K562 (cell line): ENCODE measurements around the gene ZNF266.

Experiments
- IFI16 ChIP-seq: fragments of 250-450 bp; sonication (Bioruptor Pico); IDR thresholded peaks from 2 replicates; pipeline ENCODE4 v2.1.2; 2022; ENCODE audit warnings: mild to moderate bottlenecking, inconsistent platforms
- LARP7 ChIP-seq: fragments of 450-650 bp; IDR thresholded peaks from 2 replicates; pipeline ENCODE4 v1.6.1; 2016
- PTTG1 ChIP-seq: fragments of 450-650 bp; IDR thresholded peaks from 2 replicates; pipeline ENCODE4 v1.6.1; 2016; ENCODE audit warnings: low read depth, mild to moderate bottlenecking, missing genetic modification characterization, missing compliant biosample characterization
- SIRT6 ChIP-seq: IDR thresholded peaks from one replicate; pipeline ENCODE4 v1.6.1; 2012; ENCODE audit warnings: low read depth, mild to moderate bottlenecking, control low read depth, inconsistent platforms, low read length, moderate library complexity
- SMAD2 ChIP-seq: fragments of 150-350 bp; IDR thresholded peaks from 2 replicates; pipeline ENCODE4 v1.6.1; 2014; ENCODE audit warnings: low read depth, mild to moderate bottlenecking, low read length
- ZNF324 ChIP-seq: fragments of 250-450 bp; sonication (Bioruptor Pico); IDR thresholded peaks from 2 replicates; pipeline ENCODE4 v1.4.0; 2020; ENCODE audit warnings: mild to moderate bottlenecking
- ZNF77 ChIP-seq: fragments of 250-450 bp; sonication (Bioruptor Pico); IDR thresholded peaks from 2 replicates; pipeline ENCODE4 v1.5.0; 2020
- TF ChIP-seq, protein P1 (sequence below), 2 experiments: fragments of 200-800 bp in 1 of 2; sonication (Bioruptor generic) in 1 of 2; sonication (generic) in 1 of 2; formaldehyde crosslinking in 1 of 2; IDR thresholded peaks in 1 of 2; conservative IDR thresholded peaks in 1 of 2; 2 replicates each; pipeline versions ENCODE4 v1.5.0 to v1.6.1; 2016 to 2020; ENCODE audit warnings: missing compliant biosample characterization in 1 of 2, missing genetic modification characterization in 1 of 2, missing genetic modification reagents in 1 of 2
- TF ChIP-seq, protein P2 (sequence below): sonication (generic); formaldehyde crosslinking; IDR thresholded peaks from 2 replicates; pipeline ENCODE4 v1.8.0; 2022; ENCODE audit warnings: missing genetic modification reagents, mild to moderate bottlenecking, moderate library complexity, borderline replicate concordance
- TF ChIP-seq, protein P3 (sequence below): sonication (generic); formaldehyde crosslinking; IDR thresholded peaks from 2 replicates; pipeline ENCODE4 v1.8.1; 2022; ENCODE audit warnings: missing genetic modification reagents

DNA sequence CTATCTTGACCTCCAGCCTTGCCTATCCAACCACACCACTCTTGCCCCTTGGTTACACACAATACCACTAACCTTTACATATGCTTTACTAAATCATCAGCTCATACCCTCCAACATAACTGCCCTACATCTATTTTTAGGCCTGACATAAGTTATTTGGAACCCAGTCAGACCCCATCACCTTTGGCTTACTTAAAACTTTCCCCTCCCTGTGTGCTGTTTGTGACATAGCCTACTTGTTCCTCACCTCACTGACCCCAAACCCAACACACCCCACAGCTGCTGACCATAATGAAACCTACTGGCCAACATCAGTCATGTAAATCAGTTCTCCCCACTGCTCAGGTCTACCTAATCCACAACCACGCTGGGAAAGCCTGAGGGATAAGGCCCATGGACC, 4.9 kb downstream of the ZNF266 start:
- no peak for TF ChIP-seq IFI16
- TF ChIP-seq, protein P1, sequence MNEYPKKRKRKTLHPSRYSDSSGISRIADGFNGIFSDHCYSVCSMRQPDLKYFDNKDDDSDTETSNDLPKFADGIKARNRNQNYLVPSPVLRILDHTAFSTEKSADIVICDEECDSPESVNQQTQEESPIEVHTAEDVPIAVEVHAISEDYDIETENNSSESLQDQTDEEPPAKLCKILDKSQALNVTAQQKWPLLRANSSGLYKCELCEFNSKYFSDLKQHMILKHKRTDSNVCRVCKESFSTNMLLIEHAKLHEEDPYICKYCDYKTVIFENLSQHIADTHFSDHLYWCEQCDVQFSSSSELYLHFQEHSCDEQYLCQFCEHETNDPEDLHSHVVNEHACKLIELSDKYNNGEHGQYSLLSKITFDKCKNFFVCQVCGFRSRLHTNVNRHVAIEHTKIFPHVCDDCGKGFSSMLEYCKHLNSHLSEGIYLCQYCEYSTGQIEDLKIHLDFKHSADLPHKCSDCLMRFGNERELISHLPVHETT (CRISPR knock-in tag; conservative IDR thresholded peaks at IDR 0.05 in 1 of 2, IDR thresholded peaks at IDR 0.05 in 1 of 2): no peak
- TF ChIP-seq PTTG1 (tag): no peak
- TF ChIP-seq, protein P2, sequence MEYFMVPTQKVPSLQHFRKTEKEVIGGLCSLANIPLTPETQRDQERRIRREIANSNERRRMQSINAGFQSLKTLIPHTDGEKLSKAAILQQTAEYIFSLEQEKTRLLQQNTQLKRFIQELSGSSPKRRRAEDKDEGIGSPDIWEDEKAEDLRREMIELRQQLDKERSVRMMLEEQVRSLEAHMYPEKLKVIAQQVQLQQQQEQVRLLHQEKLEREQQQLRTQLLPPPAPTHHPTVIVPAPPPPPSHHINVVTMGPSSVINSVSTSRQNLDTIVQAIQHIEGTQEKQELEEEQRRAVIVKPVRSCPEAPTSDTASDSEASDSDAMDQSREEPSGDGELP: no peak
- no peak for TF ChIP-seq SMAD2
- TF ChIP-seq LARP7: no peak
- TF ChIP-seq, protein P3, sequence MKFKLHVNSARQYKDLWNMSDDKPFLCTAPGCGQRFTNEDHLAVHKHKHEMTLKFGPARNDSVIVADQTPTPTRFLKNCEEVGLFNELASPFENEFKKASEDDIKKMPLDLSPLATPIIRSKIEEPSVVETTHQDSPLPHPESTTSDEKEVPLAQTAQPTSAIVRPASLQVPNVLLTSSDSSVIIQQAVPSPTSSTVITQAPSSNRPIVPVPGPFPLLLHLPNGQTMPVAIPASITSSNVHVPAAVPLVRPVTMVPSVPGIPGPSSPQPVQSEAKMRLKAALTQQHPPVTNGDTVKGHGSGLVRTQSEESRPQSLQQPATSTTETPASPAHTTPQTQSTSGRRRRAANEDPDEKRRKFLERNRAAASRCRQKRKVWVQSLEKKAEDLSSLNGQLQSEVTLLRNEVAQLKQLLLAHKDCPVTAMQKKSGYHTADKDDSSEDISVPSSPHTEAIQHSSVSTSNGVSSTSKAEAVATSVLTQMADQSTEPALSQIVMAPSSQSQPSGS (CRISPR knock-in tag): no peak
- no peak for TF ChIP-seq ZNF77
- TF ChIP-seq SIRT6: no peak
- no peak for TF ChIP-seq ZNF324 (CRISPR knock-in tag)
